LNCAP (cell line): ENCODE data around the gene SOX11.

ENCODE experiments used
- TF ChIP-seq, protein P1 (sequence below): fragments of 450-650 bp; IDR thresholded peaks from 2 replicates; pipeline ENCODE4 v1.5.1; 2017; ENCODE audit warnings: mild to moderate bottlenecking

SOX11 gene

DNA sequence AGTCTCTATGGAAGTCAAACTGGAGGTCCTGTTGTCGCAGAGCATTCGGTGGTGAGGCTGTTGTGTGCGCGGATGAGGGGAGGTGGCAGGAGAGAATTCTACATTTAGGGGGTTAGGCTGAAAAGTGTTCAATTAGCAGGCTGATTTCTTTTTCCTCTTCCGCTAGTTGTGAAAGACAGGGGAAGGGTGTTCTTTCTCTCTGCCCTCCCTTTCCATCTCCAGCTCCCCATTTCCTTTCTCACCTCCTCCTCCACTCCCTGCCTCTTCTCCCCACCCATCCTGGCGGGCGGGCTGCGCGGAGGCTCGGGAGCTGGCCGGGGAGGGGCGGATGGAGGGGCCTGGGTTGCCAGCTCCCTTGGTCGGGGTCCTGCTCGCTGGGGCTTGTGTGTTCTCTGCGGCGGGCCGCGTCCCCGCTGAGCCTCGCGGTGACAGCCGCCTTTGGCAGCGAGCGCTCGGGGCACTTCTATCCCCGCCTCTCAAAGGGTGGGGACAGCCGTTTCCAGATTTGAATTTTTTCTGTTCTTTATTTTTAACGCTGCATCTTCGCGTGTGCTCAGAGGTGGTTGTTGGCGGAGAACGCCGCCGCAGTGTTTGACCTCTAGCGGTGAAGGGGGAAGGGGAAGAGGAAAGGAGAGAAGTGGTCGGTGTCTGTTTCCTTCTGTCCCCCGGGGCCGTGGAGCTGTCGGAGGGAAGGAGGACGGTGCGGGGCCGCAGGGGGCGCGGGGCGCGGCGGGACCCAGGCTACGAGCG, 3.6 kb downstream of the SOX11 start:
- TF ChIP-seq, protein P1, sequence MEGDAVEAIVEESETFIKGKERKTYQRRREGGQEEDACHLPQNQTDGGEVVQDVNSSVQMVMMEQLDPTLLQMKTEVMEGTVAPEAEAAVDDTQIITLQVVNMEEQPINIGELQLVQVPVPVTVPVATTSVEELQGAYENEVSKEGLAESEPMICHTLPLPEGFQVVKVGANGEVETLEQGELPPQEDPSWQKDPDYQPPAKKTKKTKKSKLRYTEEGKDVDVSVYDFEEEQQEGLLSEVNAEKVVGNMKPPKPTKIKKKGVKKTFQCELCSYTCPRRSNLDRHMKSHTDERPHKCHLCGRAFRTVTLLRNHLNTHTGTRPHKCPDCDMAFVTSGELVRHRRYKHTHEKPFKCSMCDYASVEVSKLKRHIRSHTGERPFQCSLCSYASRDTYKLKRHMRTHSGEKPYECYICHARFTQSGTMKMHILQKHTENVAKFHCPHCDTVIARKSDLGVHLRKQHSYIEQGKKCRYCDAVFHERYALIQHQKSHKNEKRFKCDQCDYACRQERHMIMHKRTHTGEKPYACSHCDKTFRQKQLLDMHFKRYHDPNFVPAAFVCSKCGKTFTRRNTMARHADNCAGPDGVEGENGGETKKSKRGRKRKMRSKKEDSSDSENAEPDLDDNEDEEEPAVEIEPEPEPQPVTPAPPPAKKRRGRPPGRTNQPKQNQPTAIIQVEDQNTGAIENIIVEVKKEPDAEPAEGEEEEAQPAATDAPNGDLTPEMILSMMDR: no peak

DNA sequence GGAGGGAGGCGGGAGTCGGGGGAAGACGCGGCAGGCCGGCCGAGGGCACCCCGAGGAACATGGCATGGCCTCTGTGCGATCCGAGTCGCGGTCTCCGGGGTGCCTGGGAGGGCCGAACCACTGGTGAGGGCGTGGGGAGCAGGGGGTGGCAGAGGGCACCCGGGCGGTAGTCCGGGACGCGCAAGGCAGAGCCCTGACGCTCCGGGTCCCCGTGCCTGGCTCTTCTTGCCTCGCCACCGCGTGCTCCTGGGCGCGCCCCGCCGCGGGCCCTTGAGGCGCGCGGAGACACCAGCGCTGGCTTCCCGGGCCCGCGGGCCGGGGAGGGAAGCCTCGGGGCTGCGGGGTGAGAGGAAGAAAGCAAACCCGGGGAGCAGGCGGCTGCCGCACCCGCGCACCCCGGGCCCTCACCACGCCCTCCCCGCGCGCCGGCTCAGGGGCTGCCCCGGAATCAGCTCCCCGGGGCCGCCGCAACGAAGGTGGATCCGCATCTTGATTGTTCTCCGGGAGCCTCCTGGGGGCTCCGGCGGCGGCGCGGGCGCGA, 4.3 kb downstream of the SOX11 start:
- TF ChIP-seq, protein P1: no peak

DNA sequence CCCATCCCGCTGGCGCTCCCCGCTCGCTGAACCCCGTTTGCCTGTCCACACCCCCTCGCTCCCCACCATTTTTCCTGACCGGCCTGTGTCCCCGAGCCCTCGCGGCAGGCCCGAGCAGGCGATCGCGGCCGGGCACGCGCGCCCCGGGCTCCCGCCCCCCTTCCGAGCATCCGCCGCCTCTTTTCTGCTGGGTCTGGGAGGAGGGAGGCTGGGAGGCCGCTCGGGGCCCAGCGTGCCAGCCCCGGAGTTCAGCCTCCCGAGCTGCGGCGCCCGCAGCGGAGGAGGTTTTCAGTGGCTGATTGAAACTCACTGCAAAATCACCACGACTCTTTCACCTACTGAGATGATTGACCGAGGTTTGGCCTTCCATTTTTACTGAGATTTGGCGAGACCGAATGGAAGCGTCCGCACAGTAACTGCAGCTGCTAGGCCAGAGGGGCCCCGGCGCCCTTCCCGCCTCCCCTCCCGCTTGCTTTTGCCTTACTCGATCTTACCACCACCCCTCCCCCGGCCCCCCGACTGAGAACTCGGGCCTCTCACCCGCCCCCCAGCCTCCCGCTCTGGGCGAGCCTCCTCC, 4.8 kb downstream of the SOX11 start:
- TF ChIP-seq, protein P1: no peak

DNA sequence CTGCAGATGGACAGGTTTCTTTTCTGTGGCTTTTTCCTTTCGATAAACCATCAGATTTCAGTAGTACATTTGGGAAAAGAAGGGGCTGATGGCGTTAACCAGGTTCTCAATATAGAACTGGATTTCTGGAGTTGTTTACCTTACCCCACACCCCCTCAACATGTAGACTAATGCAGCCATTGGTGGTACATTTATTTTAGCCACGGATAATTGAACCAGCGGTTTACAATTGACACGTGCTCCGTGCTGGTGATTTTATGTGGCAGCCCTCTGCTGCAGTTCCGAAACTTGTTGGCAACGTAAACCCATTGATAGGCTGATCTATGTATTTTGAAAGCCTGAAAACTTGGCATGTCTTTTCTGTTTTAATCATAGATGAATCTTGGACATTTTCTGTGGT, 5.4 kb downstream of the SOX11 start:
- TF ChIP-seq, protein P1: no peak

DNA sequence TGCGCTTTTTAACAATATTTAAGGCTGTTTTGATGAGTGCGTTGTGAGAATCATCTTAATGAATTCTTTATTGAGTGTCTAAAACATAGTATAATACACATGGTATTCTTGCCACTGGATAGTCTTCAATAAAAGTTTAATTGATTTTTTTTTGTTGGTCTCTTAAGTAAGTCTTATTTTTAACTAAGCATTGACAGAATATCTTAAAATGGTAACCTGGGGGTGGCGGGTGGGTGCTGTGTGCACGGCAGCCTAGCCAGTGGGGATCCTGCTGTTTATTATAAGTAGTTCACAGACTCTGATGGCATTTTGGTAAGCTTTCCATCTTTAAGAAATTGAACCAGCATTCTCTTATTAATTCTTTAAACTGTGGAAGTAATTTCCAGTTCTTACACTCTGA, 6.0 kb downstream of the SOX11 start:
- TF ChIP-seq, protein P1: no peak

DNA sequence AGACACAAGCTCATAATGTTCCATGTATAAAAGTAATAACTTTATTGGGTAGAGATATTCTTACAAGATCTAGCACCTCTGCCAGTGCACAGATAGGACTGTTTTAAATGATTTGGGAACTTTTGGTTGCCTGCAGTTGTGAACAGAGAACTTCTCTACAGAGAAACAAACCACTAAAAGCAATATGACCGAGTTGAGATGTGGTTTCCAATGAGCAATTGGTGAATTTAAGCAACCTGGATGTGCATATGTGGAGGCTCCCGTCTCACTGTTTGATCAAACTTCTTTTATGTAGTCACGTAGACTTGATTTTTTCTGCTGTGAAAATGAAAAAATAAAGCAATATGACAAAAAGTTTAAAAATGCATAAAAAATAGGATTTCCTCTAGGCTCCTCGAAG, 7.8 kb downstream of the SOX11 start:
- TF ChIP-seq, protein P1: no peak

DNA sequence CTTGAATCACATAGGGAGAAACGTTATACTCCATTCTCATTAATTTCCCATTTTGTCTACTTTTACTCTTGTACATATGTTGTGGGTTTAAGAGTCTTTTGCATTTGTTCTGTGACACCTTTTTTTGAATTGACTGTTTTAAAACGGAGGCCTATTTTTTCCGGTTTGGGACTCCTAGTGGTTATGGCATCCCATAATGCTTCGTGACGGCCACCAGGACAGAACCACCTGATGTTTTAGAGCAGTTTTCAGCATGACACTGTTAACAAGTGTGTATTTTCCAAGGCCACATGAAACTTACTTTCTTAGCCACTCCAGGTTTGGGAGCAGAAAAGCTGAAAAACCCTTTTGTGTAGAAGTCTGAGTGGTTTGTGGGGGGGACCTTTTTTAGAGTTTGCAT, 8.4 kb downstream of the SOX11 start:
- TF ChIP-seq, protein P1: no peak
